Erythroblast (primary cell): ENCODE results near the gene GGACT.

Experiments used
- GATA1 ChIP-seq: IDR thresholded peaks from 2 replicates; pipeline ENCODE4 v1.6.1; 2011; ENCODE audit warnings: low read depth, mild to moderate bottlenecking, control low read depth, low read length, moderate library complexity
- POLR2A ChIP-seq: IDR thresholded peaks from 2 replicates; pipeline ENCODE4 v1.6.1; 2011; ENCODE audit warnings: mild to moderate bottlenecking, low read length

DNA sequence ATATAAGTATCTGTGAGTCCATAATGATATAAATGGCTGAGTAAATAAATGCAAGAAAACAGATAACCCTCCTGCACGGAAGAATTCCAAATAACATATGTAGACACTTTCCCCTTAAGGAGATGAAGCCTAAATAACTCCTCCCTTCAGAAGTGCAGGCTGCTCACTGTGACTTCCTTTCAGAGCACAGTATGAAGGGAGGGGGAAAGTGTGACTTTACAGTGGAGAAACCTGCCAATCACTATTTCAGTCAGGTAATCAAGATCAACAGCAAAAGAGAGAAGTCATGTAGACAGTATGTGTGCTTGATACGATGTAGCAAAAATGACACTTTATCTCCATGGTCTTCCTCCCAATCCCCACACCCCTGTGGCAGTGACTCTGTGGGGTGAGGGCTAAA, 7.1 kb downstream of the GGACT start:
- TF ChIP-seq POLR2A: no peak
- TF ChIP-seq GATA1: no peak
